Prostate gland (tissue), 2 donors: ENCODE results near the gene G3BP1. TPM values are rescaled to one million over a fixed set of nuclear protein-coding genes. Genes with fewer than 3 reads are reported as not detected.

Source experiments
- DNase-seq: peaks from one replicate; pipeline ENCODE4 v3.0.0-alpha.2; 2019; ENCODE audit warnings: low spot score
- H3K27ac ChIP-seq, 2 donors: fragments of 200-600 bp; sonication (generic); 2 replicates each; pipeline ENCODE4 v1.5.1; 2017 to 2019
- H3K27me3 ChIP-seq: fragments of 200-600 bp; sonication (generic); replicated peaks from 2 replicates; pipeline ENCODE4 v1.5.1; 2019; ENCODE audit not compliant: insufficient read depth
- H3K36me3 ChIP-seq, 2 donors: fragments of 200-600 bp; sonication (generic); 1 replicate in 1 of 2; 2 replicates in 1 of 2; pipeline versions ENCODE4 v1.5.1 to v1.8.1; 2017 to 2019
- H3K4me1 ChIP-seq: fragments of 200-600 bp; sonication (generic); replicated peaks from 2 replicates; pipeline ENCODE4 v1.5.1; 2019
- H3K4me3 ChIP-seq, 2 donors: fragments of 200-600 bp; sonication (generic); 2 replicates each; pipeline ENCODE4 v1.5.1; 2017 to 2019
- H3K9me3 ChIP-seq: fragments of 200-600 bp; sonication (generic); 2 replicates; pipeline ENCODE4 v1.5.1; 2017
- CTCF ChIP-seq, 4 experiments: fragments of 200-600 bp in 2 of 4; fragments of 450-650 bp in 2 of 4; sonication (generic) in 2 of 4; IDR thresholded peaks; 1 replicate in 3 of 4; 2 replicates in 1 of 4; pipeline ENCODE4 v1.5.1; 2016 to 2019; ENCODE audit warnings: antibody characterized with exemption in 4 of 4, mild to moderate bottlenecking in 2 of 4, moderate library complexity in 2 of 4
- POLR2A ChIP-seq: fragments of 450-650 bp; IDR thresholded peaks from one replicate; pipeline ENCODE4 v1.6.1; 2016; ENCODE audit warnings: antibody characterized with exemption, mild to moderate bottlenecking
- POLR2AphosphoS5 ChIP-seq: sonication (generic); formaldehyde crosslinking; IDR thresholded peaks from one replicate; pipeline ENCODE4 v1.6.1; 2017; ENCODE audit warnings: antibody characterized with exemption
- WGBS: methylation state at CpG from one replicate; pipeline ENCODE4 v1.1.5; 2018; 5-methylcytosine and 5-hydroxymethylcytosine counted together
- intact Hi-C: fragments of 100-400 bp; cut with DNase I; formaldehyde crosslinking; loops from one replicate; pipeline ENCODE4 v1.14.2; 2022
- total RNA-seq, 2 donors: library from RNA; depleted of rRNA; stranded (reverse); fragments of >200 nt; gene quantifications; one replicate each; pipeline ENCODE4 v1.1.0, GENCODE V29; 2016

The G3BP1 gene
- total RNA-seq, 2 donors from 2014 or later: 98.4 to 119 TPM

- TF ChIP-seq CTCF (IDR thresholded peaks at IDR 0.05) (no peak), POLR2AphosphoS5 (no peak), POLR2A (no peak)
- H3K27ac ChIP-seq: no peak overlapping the region
- H3K4me1 ChIP-seq: no peaks in the 10 kb centered on the region
- intact Hi-C loops: loop anchor here (1.0 to 5.0 kb wide), 2 partner anchors 83 to 295 kb away; partner anchors contain the start of gene SLC36A1
- no peaks in the 10 kb centered on the region for H3K36me3 ChIP-seq
- H3K9me3 ChIP-seq: no peaks in the 10 kb centered on the region
- WGBS: 91% methylated on average over 6 of the region's 6 CpGs
- H3K27me3 ChIP-seq: no peaks in the 10 kb centered on the region
- DNase-seq: no peak
- no peak overlapping the region for H3K4me3 ChIP-seq
Observed at GRCh38 chr5:151741678-151742423, 29.9 kb upstream of the G3BP1 start.

GRCh38 chr5:151742870-151743294 lies 28.9 kb upstream of the G3BP1 start:
- no peak for TF ChIP-seq POLR2AphosphoS5
- peak in 3 of 4 experiments; percentile 50 to 69 (median 64) for TF ChIP-seq CTCF (IDR thresholded peaks at IDR 0.05)
- intact Hi-C loops: loop anchor here (5.0 kb wide), 1 partner anchor 296 kb away; the partner anchor contains the start of gene SLC36A1

GRCh38 chr5:151743530-151743929 lies 28.2 kb upstream of the G3BP1 start:
- WGBS: 88% methylated on average over 1 of the region's 1 CpG

More at GRCh38 chr5:151742870-151743294, 28.9 kb upstream of the G3BP1 start:
- Histone ChIP-seq H3K9me3 (no peaks in the 10 kb centered on the region), H3K4me1 (no peaks in the 10 kb centered on the region), H3K27ac (no peak overlapping the region), H3K27me3 (no peaks in the 10 kb centered on the region), H3K4me3 (no peak overlapping the region), H3K36me3 (no peaks in the 10 kb centered on the region)
- WGBS: 20% methylated on average over 7 of the region's 7 CpGs
- peak; percentile 28 for DNase-seq

GRCh38 chr5:151745071-151745705 lies 26.6 kb upstream of the G3BP1 start:
- no peaks in the 10 kb centered on the region for H3K36me3 ChIP-seq
- H3K4me1 ChIP-seq: no peaks in the 10 kb centered on the region
- H3K9me3 ChIP-seq: no peaks in the 10 kb centered on the region
- intact Hi-C loops: no loop called here
- DNase-seq: peak; percentile 74
- TF ChIP-seq CTCF (IDR thresholded peaks at IDR 0.05) (no peak), POLR2AphosphoS5 (peak; percentile 60)
- H3K4me3 ChIP-seq: no peak overlapping the region
- H3K27me3 ChIP-seq: no peaks in the 10 kb centered on the region
- 39% methylated on average over 7 of the region's 7 CpGs for WGBS
- peak overlapping the region; percentile 1 to 39 for H3K27ac ChIP-seq

More at GRCh38 chr5:151743530-151743929, 28.2 kb upstream of the G3BP1 start:
- TF ChIP-seq POLR2A (no peak), POLR2AphosphoS5 (no peak), CTCF (IDR thresholded peaks at IDR 0.05) (no peak)
- Histone ChIP-seq H3K9me3 (no peaks in the 10 kb centered on the region), H3K4me1 (no peaks in the 10 kb centered on the region), H3K27me3 (no peaks in the 10 kb centered on the region), H3K36me3 (no peaks in the 10 kb centered on the region), H3K27ac (no peak overlapping the region), H3K4me3 (no peak overlapping the region)
- no peak for DNase-seq
- intact Hi-C loops: loop anchor here (5.0 kb wide), 1 partner anchor 296 kb away; the partner anchor contains the start of gene SLC36A1
